Right atrium auricular region (tissue), 2 donors: ENCODE data around the gene LDB2. TPM values are rescaled to one million over a fixed set of nuclear protein-coding genes. Genes with fewer than 3 reads are reported as not detected.
"Not testable (repeated sequence)": the region's sequence is repeated elsewhere in the genome, so short reads cannot be mapped to it uniquely, and the experiment has no call there.

Experiments used
- DNase-seq: peaks from one replicate; pipeline ENCODE4 v3.0.0-alpha.2; 2019; ENCODE audit warnings: low spot score
- H3K27ac ChIP-seq, 2 donors: fragments of 200-600 bp; sonication (generic); 1 replicate in 1 of 2; 2 replicates in 1 of 2; pipeline ENCODE4 v1.5.1; 2016 to 2019
- H3K27me3 ChIP-seq, 2 donors: fragments of 200-600 bp; sonication (generic); one replicate each; pipeline versions ENCODE4 v1.5.1 to v1.6.0; 2017 to 2019
- H3K36me3 ChIP-seq: fragments of 200-600 bp; sonication (generic); one replicate; pipeline ENCODE4 v1.5.1; 2016
- H3K4me1 ChIP-seq, 2 donors: fragments of 200-600 bp; sonication (generic); one replicate each; pipeline versions ENCODE4 v1.5.1 to v1.6.0; 2017 to 2019
- H3K4me3 ChIP-seq, 2 donors: fragments of 200-600 bp; sonication (generic); 1 replicate in 1 of 2; 2 replicates in 1 of 2; pipeline ENCODE4 v1.5.1; 2017 to 2019; ENCODE audit warnings: mild to moderate bottlenecking in 1 of 2, moderate library complexity in 1 of 2
- H3K9me3 ChIP-seq, 2 donors: fragments of 200-600 bp; sonication (generic); one replicate each; pipeline ENCODE4 v1.5.1; 2019
- total RNA-seq, 2 donors: library from RNA; depleted of rRNA; stranded (reverse); fragments of >200 nt; gene quantifications; one replicate each; pipeline ENCODE4 v1.1.0, GENCODE V29; 2016
- TF ChIP-seq, protein P1 (sequence below), 2 donors: fragments of 200-600 bp; sonication (generic); IDR thresholded peaks; one replicate each; pipeline ENCODE4 v1.5.1; 2019; ENCODE audit warnings: antibody characterized with exemption in 2 of 2

The LDB2 gene
- total RNA-seq, 2 donors from 2014 or later, result 35.2 to 64.4 TPM

- no peaks in the 10 kb centered on the region for H3K36me3 ChIP-seq
- H3K27me3 ChIP-seq, result no peaks in the 10 kb centered on the region
- H3K4me1 ChIP-seq, result peaks cover 0 to 29% of the 10 kb centered on the region in 2 donors
- H3K4me3 ChIP-seq, result no peak overlapping the region
- DNase-seq, result peak; percentile 62
- TF ChIP-seq, protein P1, sequence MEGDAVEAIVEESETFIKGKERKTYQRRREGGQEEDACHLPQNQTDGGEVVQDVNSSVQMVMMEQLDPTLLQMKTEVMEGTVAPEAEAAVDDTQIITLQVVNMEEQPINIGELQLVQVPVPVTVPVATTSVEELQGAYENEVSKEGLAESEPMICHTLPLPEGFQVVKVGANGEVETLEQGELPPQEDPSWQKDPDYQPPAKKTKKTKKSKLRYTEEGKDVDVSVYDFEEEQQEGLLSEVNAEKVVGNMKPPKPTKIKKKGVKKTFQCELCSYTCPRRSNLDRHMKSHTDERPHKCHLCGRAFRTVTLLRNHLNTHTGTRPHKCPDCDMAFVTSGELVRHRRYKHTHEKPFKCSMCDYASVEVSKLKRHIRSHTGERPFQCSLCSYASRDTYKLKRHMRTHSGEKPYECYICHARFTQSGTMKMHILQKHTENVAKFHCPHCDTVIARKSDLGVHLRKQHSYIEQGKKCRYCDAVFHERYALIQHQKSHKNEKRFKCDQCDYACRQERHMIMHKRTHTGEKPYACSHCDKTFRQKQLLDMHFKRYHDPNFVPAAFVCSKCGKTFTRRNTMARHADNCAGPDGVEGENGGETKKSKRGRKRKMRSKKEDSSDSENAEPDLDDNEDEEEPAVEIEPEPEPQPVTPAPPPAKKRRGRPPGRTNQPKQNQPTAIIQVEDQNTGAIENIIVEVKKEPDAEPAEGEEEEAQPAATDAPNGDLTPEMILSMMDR (IDR thresholded peaks at IDR 0.05), result no peak
- H3K9me3 ChIP-seq, result no peaks in the 10 kb centered on the region
- peak overlapping the region; percentile 9 to 41 for H3K27ac ChIP-seq
Measured at GRCh38 chr4:16532240-16532970, 366.0 kb downstream of the LDB2 start.

GRCh38 chr4:16530688-16531635 lies 367.5 kb downstream of the LDB2 start:
- no peak for DNase-seq
- Histone ChIP-seq H3K4me1 (peaks cover 0 to 29% of the 10 kb centered on the region in 2 donors), H3K36me3 (no peaks in the 10 kb centered on the region), H3K27me3 (no peaks in the 10 kb centered on the region), H3K9me3 (no peaks in the 10 kb centered on the region), H3K27ac (peak overlapping the region in 1 of 2 donors; percentile 35), H3K4me3 (no peak overlapping the region)
- TF ChIP-seq, protein P1 (IDR thresholded peaks at IDR 0.05), result no peak

- Histone ChIP-seq H3K4me1 (peaks cover 0 to 9% of the 10 kb centered on the region in 2 donors), H3K9me3 (no peaks in the 10 kb centered on the region), H3K4me3 (no peak overlapping the region), H3K27me3 (no peaks in the 10 kb centered on the region), H3K36me3 (no peaks in the 10 kb centered on the region), H3K27ac (no peak overlapping the region)
- TF ChIP-seq, protein P1 (IDR thresholded peaks at IDR 0.05), result no peak
- DNase-seq, result peak; percentile 65
Measured at GRCh38 chr4:16524911-16525554, 373.4 kb downstream of the LDB2 start.

- TF ChIP-seq, protein P1 (IDR thresholded peaks at IDR 0.05), result no peak
- Histone ChIP-seq H3K27me3 (no peaks in the 10 kb centered on the region), H3K27ac (no peak overlapping the region), H3K4me3 (no peak overlapping the region), H3K4me1 (peaks cover 0 to 9% of the 10 kb centered on the region in 2 donors), H3K9me3 (no peaks in the 10 kb centered on the region), H3K36me3 (no peaks in the 10 kb centered on the region)
- DNase-seq, result no peak
Measured at GRCh38 chr4:16524406-16524805, 374.0 kb downstream of the LDB2 start.

GRCh38 chr4:16523526-16523925 lies 374.9 kb downstream of the LDB2 start:
- H3K9me3 ChIP-seq, H3K4me3 ChIP-seq, H3K27ac ChIP-seq, H3K27me3 ChIP-seq, H3K36me3 ChIP-seq, DNase-seq, H3K4me1 ChIP-seq: not testable (repeated sequence)
